ENCODE measurements around the gene OR9I1. TPM values are rescaled to one million over a fixed set of nuclear protein-coding genes. Genes with fewer than 3 reads are reported as not detected.

Gene OR9I1
- total RNA-seq, 2 experiments from 2014 or later, result not detected

- Mint-ChIP-seq H3K9me3 (no peaks in the 10 kb centered on the region), H3K27ac (no peak overlapping the region), H3K4me1 (ENCODE audit: low read depth) (no peaks in the 10 kb centered on the region), H3K36me3 (ENCODE audit: low read depth) (no peaks in the 10 kb centered on the region), H3K4me3 (no peak overlapping the region), H3K27me3 (peaks cover 3% of the 10 kb centered on the region)
- CTCF ChIA-PET, result no interaction called here
- ATAC-seq, result no peak
- intact Hi-C loops (cut with micrococcal nuclease), result no loop called here
- no peak for TF ChIP-seq CTCF (IDR thresholded peaks at IDR 0.05)
- DNase-seq, result no peak
- POLR2A ChIA-PET, result no interaction called here
Measured at GRCh38 chr11:58142761-58143160, 17.4 kb upstream of the OR9I1 start.

GRCh38 chr11:58135171-58135570 lies 9.8 kb upstream of the OR9I1 start:
- ATAC-seq (no peak), DNase-seq (no peak)
- no peak overlapping the region for H3K27ac Mint-ChIP-seq
- TF ChIP-seq CTCF (IDR thresholded peaks at IDR 0.05), result no peak
- H3K27me3 Mint-ChIP-seq, result peaks cover 2% of the 10 kb centered on the region
- intact Hi-C loops (cut with micrococcal nuclease), result no loop called here
- H3K4me1 Mint-ChIP-seq (ENCODE audit: low read depth), result no peaks in the 10 kb centered on the region
- H3K9me3 Mint-ChIP-seq, result no peaks in the 10 kb centered on the region
- no peak overlapping the region for H3K4me3 Mint-ChIP-seq
- CTCF ChIA-PET, result no interaction called here
- no peaks in the 10 kb centered on the region for H3K36me3 Mint-ChIP-seq (ENCODE audit: low read depth)
- POLR2A ChIA-PET, result no interaction called here

- Mint-ChIP-seq H3K27ac (no peak overlapping the region), H3K36me3 (ENCODE audit: low read depth) (no peaks in the 10 kb centered on the region), H3K4me3 (no peak overlapping the region), H3K9me3 (no peaks in the 10 kb centered on the region), H3K27me3 (peaks cover 2% of the 10 kb centered on the region), H3K4me1 (ENCODE audit: low read depth) (no peaks in the 10 kb centered on the region)
- TF ChIP-seq CTCF (IDR thresholded peaks at IDR 0.05), result no peak
- ChIA-PET CTCF (no interaction called here), POLR2A (no interaction called here)
- DNase-seq (no peak), ATAC-seq (no peak)
- intact Hi-C loops (cut with micrococcal nuclease), result no loop called here
Measured at GRCh38 chr11:58134151-58134550, 8.8 kb upstream of the OR9I1 start.

- ChIA-PET POLR2A (no interaction called here), CTCF (no interaction called here)
- Mint-ChIP-seq H3K27ac (no peak overlapping the region), H3K27me3 (no peaks in the 10 kb centered on the region), H3K9me3 (no peaks in the 10 kb centered on the region), H3K36me3 (ENCODE audit: low read depth) (no peaks in the 10 kb centered on the region), H3K4me1 (ENCODE audit: low read depth) (no peaks in the 10 kb centered on the region), H3K4me3 (no peak overlapping the region)
- intact Hi-C loops (cut with micrococcal nuclease), result no loop called here
- ATAC-seq (no peak), DNase-seq (no peak)
- no peak for TF ChIP-seq CTCF (IDR thresholded peaks at IDR 0.05)
Measured at GRCh38 chr11:58133309-58134076, 8.2 kb upstream of the OR9I1 start.

GRCh38 chr11:58127350-58127749 lies 2.0 kb upstream of the OR9I1 start:
- ChIA-PET POLR2A (no interaction called here), CTCF (no interaction called here)
- no peak for ATAC-seq
- TF ChIP-seq CTCF (IDR thresholded peaks at IDR 0.05), result no peak
- Mint-ChIP-seq H3K27ac (no peak overlapping the region), H3K36me3 (ENCODE audit: low read depth) (no peaks in the 10 kb centered on the region), H3K9me3 (no peaks in the 10 kb centered on the region), H3K4me1 (ENCODE audit: low read depth) (no peaks in the 10 kb centered on the region), H3K27me3 (peaks cover 7% of the 10 kb centered on the region), H3K4me3 (no peak overlapping the region)
- DNase-seq, result no peak
- intact Hi-C loops (cut with micrococcal nuclease), result no loop called here
